ENCODE measurements around the gene C1S.

Gene C1S

GRCh38 chr12:7072035-7072434 lies 11.5 kb downstream of the C1S start:
- in situ Hi-C loops (cut with HindIII; ENCODE audit: low sequenced_read_pairs) = no loop called here
- DNase-seq (ENCODE audit: low read depth) = no peak
- H3K4me3 ChIP-seq (ENCODE audit: low read depth, low read length) = no peak overlapping the region
- TF ChIP-seq CTCF (IDR thresholded peaks at IDR 0.05; ENCODE audit: low read depth, low read length, missing control alignments) = no peak

DNA sequence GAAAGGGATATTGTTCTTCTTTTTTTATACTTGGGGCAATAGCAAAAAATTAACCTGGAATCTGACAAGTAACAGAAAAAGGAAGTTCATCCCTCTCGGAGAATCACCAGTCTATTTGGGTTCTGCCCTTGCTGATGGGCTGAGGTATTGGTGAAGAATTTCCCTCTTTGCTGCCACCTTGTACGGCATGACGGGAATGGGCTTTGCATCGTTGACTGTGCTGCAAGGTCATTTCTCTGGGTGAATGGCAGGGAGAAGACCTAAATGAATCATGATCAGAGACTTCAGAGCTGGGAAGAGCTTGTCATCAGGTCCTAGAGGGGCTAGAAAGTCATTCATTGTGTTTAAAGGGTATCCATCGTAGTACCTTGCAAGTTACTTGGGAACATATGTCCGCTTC lies 12.0 kb downstream of the C1S start:
- TF ChIP-seq CTCF (IDR thresholded peaks at IDR 0.05; ENCODE audit: low read depth, low read length, missing control alignments) = no peak
- in situ Hi-C loops (cut with HindIII; ENCODE audit: low sequenced_read_pairs) = no loop called here
- no peak for DNase-seq (ENCODE audit: low read depth)
- no peak overlapping the region for H3K4me3 ChIP-seq (ENCODE audit: low read depth, low read length)

- TF ChIP-seq CTCF (IDR thresholded peaks at IDR 0.05; ENCODE audit: low read depth, low read length, missing control alignments) = no peak
- in situ Hi-C loops (cut with HindIII; ENCODE audit: low sequenced_read_pairs) = no loop called here
- H3K4me3 ChIP-seq (ENCODE audit: low read depth, low read length) = no peak overlapping the region
These were observed 13.4 kb downstream of the C1S start for GRCh38 chr12:7073946-7074345.

DNA sequence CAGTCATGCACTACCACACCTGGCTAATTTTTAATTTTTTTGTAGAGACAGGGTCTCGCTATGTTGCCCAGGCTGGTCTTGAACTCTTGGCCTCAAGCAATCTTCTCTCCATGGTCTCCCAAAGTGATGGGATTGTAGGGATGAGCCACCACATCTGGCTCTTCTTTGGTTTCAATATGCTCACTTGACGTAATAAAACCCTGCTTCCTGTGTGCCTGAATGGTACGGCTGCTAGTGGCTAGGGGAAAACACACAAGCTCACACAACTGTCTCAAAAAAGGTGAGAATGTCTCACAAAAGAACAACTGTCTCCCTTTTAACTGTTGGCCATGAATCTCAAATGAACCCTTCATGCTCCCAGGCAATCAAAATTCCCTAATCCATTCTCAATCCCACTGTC lies 15.0 kb downstream of the C1S start:
- H3K4me3 ChIP-seq (ENCODE audit: low read depth, low read length) = no peak overlapping the region
- in situ Hi-C loops (cut with HindIII; ENCODE audit: low sequenced_read_pairs) = no loop called here
- no peak for TF ChIP-seq CTCF (IDR thresholded peaks at IDR 0.05; ENCODE audit: low read depth, low read length, missing control alignments)
- no peak for DNase-seq (ENCODE audit: low read depth)

More at GRCh38 chr12:7073946-7074345, 13.4 kb downstream of the C1S start:
- DNase-seq (ENCODE audit: low read depth) = no peak

DNA sequence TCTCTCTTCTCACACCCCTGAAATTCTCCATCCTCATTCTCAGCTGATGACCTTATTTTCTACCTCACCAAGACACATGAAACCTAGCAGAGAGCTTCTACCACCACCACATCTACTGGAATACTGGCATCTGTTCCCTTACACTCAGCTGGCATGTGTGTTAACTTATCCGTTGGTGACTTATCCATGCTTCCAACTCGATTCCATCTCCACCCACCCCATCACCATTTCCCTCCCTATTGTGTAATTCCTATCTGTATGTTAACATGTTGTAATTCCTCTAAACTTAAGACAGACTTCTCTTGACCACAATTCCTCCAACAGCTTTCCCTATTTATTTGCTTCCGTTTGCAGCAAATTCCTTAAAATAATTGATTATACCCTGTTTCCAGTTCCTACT lies 15.4 kb downstream of the C1S start:
- no peak for TF ChIP-seq CTCF (IDR thresholded peaks at IDR 0.05; ENCODE audit: low read depth, low read length, missing control alignments)
- H3K4me3 ChIP-seq (ENCODE audit: low read depth, low read length) = no peak overlapping the region
- DNase-seq (ENCODE audit: low read depth) = no peak
- in situ Hi-C loops (cut with HindIII; ENCODE audit: low sequenced_read_pairs) = no loop called here

- in situ Hi-C loops (cut with HindIII; ENCODE audit: low sequenced_read_pairs) = no loop called here
- no peak overlapping the region for H3K4me3 ChIP-seq (ENCODE audit: low read depth, low read length)
- no peak for TF ChIP-seq CTCF (IDR thresholded peaks at IDR 0.05; ENCODE audit: low read depth, low read length, missing control alignments)
- no peak for DNase-seq (ENCODE audit: low read depth)
These were observed 16.0 kb downstream of the C1S start for GRCh38 chr12:7076493-7076892.

DNA sequence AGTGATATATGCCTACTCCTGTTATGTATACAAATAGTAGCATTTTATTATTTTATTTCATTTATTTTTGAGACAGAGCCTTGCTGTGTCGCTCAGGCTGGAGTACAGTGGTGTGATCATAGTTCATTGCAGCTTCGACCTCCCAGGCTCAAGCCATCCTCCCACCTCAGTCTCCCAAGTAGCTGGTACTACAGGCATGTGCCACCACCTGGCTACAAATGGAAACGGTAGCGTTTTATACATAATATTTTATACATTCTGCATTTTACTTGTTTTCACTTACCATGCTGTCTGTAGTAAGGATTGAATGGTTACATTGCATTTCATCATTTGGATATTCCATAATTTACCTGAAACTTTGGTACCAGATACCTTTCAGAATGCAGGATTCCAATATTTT lies 17.6 kb downstream of the C1S start:
- H3K4me3 ChIP-seq (ENCODE audit: low read depth, low read length) = no peak overlapping the region
- in situ Hi-C loops (cut with HindIII; ENCODE audit: low sequenced_read_pairs) = no loop called here
- no peak for DNase-seq (ENCODE audit: low read depth)
- no peak for TF ChIP-seq CTCF (IDR thresholded peaks at IDR 0.05; ENCODE audit: low read depth, low read length, missing control alignments)

Data from astrocyte of the cerebellum (primary cell).